Measurements from ENCODE around the gene AP5S1.

DNA sequence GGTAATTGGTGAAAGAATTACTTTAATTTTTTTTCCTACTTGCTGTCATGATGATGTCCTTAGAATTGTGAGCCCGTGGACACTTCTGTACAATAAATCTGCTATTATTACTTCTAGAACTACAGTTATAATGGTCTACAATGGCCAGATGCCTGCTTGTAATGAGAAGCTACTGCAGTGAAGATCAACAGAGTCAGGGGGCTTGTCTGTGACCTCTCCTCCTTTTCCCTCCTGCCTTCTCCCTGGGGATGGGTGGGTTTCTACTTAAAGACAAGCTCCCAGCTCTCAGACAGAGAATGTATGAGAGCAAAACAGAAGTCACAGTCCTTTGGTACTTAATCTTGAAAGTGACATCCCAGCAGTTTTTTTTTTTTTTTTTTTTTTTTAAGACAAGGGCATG is 55.7 kb downstream of the AP5S1 start:
- TF ChIP-seq, protein P1, sequence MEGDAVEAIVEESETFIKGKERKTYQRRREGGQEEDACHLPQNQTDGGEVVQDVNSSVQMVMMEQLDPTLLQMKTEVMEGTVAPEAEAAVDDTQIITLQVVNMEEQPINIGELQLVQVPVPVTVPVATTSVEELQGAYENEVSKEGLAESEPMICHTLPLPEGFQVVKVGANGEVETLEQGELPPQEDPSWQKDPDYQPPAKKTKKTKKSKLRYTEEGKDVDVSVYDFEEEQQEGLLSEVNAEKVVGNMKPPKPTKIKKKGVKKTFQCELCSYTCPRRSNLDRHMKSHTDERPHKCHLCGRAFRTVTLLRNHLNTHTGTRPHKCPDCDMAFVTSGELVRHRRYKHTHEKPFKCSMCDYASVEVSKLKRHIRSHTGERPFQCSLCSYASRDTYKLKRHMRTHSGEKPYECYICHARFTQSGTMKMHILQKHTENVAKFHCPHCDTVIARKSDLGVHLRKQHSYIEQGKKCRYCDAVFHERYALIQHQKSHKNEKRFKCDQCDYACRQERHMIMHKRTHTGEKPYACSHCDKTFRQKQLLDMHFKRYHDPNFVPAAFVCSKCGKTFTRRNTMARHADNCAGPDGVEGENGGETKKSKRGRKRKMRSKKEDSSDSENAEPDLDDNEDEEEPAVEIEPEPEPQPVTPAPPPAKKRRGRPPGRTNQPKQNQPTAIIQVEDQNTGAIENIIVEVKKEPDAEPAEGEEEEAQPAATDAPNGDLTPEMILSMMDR (conservative IDR thresholded peaks at IDR 0.05; ENCODE audit: low read depth, low read length), result no peak
- TF ChIP-seq MAFK (IDR thresholded peaks at IDR 0.05; ENCODE audit: low read depth, low read length), result no peak
- TF ChIP-seq CEBPB (IDR thresholded peaks at IDR 0.05; ENCODE audit: low read depth, low read length), result no peak
- no peak for TF ChIP-seq POLR2A (IDR thresholded peaks at IDR 0.05; ENCODE audit: low read depth, low read length)
- TF ChIP-seq BHLHE40 (IDR thresholded peaks at IDR 0.05; ENCODE audit: low read depth, low read length), result no peak
- no peak for TF ChIP-seq MAZ (IDR thresholded peaks at IDR 0.05; ENCODE audit: borderline replicate concordance, low read depth, low read length)
- TF ChIP-seq SMC3 (IDR thresholded peaks at IDR 0.05; ENCODE audit: low read depth, low read length), result no peak
- no peak for TF ChIP-seq NFE2L2 (IDR thresholded peaks at IDR 0.05; ENCODE audit: low read depth, low read length)
- no peak for TF ChIP-seq MXI1 (IDR thresholded peaks at IDR 0.05; ENCODE audit: borderline replicate concordance, low read depth, low read length)
- TF ChIP-seq, protein P2, sequence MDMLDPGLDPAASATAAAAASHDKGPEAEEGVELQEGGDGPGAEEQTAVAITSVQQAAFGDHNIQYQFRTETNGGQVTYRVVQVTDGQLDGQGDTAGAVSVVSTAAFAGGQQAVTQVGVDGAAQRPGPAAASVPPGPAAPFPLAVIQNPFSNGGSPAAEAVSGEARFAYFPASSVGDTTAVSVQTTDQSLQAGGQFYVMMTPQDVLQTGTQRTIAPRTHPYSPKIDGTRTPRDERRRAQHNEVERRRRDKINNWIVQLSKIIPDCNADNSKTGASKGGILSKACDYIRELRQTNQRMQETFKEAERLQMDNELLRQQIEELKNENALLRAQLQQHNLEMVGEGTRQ (IDR thresholded peaks at IDR 0.05; ENCODE audit: low read depth, low read length), result no peak

All from IMR-90 (cell line).